ENCODE measurements around the gene NSG2.

The NSG2 gene

DNA sequence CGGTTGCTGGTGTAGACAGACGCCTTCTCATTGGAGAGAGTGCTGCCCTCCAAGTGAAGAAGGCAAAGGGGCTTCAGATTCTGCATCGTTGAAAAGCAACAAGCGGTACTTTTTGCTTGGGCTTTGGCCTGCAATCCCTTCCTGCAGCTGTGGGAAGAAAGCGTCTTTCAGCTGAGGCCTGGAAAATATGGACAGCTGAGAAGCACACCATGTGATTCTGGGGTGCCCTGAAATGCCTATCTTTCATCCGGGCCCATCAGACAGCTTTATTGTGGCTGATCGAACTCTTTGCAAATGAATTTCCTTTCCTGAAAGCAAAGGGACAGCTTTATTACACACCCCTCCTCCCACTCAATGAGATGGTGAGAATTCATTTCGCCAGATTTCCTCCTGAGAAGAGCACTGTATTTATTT lies 74.0 kb downstream of the NSG2 start:
- Histone ChIP-seq H3F3A (ENCODE audit: insufficient read depth) (no peaks in the 10 kb centered on the region), H3K27me3 (ENCODE audit: low read length) (no peaks in the 10 kb centered on the region), H3K27ac (ENCODE audit: low read depth, low read length) (no peak overlapping the region), H3K4me2 (ENCODE audit: low read depth, low read length, poor library complexity, severe bottlenecking) (no peak overlapping the region), H3K9me2 (replicated peaks; ENCODE audit: insufficient read depth, low read length) (no peaks in the 10 kb centered on the region), H3K9ac (ENCODE audit: low read length) (no peak overlapping the region), H3K9me3 (ENCODE audit: insufficient read depth, low read length) (no peaks in the 10 kb centered on the region), H3K36me3 (ENCODE audit: low read length) (no peaks in the 10 kb centered on the region), H3K79me2 (ENCODE audit: insufficient read depth, low read length) (no peaks in the 10 kb centered on the region), H3K4me3 (ENCODE audit: insufficient read depth, low read length, poor library complexity, severe bottlenecking) (no peak overlapping the region), H2AFZ (ENCODE audit: low read depth, low read length, severe bottlenecking) (no peak overlapping the region), H4K20me1 (ENCODE audit: low read depth, low read length) (no peaks in the 10 kb centered on the region)
- TF ChIP-seq EZH2phosphoT487 (conservative IDR thresholded peaks at IDR 0.05; ENCODE audit: low read length) = no peak
- TF ChIP-seq, protein P1, sequence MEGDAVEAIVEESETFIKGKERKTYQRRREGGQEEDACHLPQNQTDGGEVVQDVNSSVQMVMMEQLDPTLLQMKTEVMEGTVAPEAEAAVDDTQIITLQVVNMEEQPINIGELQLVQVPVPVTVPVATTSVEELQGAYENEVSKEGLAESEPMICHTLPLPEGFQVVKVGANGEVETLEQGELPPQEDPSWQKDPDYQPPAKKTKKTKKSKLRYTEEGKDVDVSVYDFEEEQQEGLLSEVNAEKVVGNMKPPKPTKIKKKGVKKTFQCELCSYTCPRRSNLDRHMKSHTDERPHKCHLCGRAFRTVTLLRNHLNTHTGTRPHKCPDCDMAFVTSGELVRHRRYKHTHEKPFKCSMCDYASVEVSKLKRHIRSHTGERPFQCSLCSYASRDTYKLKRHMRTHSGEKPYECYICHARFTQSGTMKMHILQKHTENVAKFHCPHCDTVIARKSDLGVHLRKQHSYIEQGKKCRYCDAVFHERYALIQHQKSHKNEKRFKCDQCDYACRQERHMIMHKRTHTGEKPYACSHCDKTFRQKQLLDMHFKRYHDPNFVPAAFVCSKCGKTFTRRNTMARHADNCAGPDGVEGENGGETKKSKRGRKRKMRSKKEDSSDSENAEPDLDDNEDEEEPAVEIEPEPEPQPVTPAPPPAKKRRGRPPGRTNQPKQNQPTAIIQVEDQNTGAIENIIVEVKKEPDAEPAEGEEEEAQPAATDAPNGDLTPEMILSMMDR (IDR thresholded peaks at IDR 0.05; ENCODE audit: insufficient read depth, low read length, poor library complexity, severe bottlenecking) = no peak

DNA sequence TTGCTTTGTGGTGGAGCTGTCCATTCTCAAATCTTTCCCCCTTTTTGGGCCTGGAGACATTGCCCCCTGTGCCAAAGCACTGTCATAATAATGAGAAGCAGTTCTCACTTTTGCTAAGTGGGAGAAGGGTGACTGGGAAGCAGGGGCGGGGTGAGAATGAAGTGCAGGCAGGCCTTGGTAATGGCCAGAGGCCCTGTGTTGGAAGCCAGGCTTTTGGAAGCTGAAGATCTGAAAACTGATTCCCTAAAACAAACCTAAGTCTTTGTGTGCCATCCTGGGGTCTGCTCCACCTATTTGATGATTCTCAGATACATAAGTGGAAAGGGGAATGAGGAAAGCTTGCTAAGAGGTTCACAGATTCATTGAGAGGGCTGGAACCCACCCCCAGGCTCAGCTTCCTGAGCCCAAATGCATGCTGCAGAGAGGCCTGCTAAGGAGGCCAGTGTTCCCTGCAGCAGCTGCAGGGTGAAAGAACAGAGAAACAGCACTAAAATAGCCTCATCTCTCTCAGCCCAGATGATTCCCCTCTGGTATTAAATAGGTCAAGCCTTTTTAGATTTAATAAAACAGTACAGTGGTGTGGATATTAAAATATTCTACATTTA lies 75.0 kb downstream of the NSG2 start:
- Histone ChIP-seq H3K4me3 (ENCODE audit: insufficient read depth, low read length, poor library complexity, severe bottlenecking) (no peak overlapping the region), H3K9ac (ENCODE audit: low read length) (no peak overlapping the region), H3K36me3 (ENCODE audit: low read length) (no peaks in the 10 kb centered on the region), H3K27me3 (ENCODE audit: low read length) (no peaks in the 10 kb centered on the region), H3K9me2 (replicated peaks; ENCODE audit: insufficient read depth, low read length) (no peaks in the 10 kb centered on the region), H3K9me3 (ENCODE audit: insufficient read depth, low read length) (no peaks in the 10 kb centered on the region), H3K79me2 (ENCODE audit: insufficient read depth, low read length) (no peaks in the 10 kb centered on the region), H2AFZ (ENCODE audit: low read depth, low read length, severe bottlenecking) (no peak overlapping the region), H3K27ac (ENCODE audit: low read depth, low read length) (no peak overlapping the region), H4K20me1 (ENCODE audit: low read depth, low read length) (no peaks in the 10 kb centered on the region), H3K4me2 (ENCODE audit: low read depth, low read length, poor library complexity, severe bottlenecking) (no peak overlapping the region), H3F3A (ENCODE audit: insufficient read depth) (no peaks in the 10 kb centered on the region)
- no peak for TF ChIP-seq EZH2phosphoT487 (conservative IDR thresholded peaks at IDR 0.05; ENCODE audit: low read length)
- TF ChIP-seq, protein P1 (IDR thresholded peaks at IDR 0.05; ENCODE audit: insufficient read depth, low read length, poor library complexity, severe bottlenecking) = no peak

DNA sequence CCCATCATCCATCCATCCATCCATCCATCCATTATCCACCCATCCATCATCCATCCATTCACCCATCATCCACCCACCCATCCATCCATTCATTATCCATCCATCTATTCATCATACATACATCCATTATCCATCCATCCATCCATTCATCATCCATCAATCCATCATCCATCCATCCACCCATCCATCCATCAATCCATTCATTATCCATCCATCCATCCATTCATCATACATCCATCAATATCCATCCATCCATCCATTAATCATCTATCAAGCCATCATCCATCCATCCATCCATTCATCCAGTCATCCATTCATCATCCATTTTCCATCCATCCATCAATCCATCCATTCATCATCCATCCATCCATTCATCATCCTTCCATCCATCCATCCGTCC lies 89.0 kb downstream of the NSG2 start:
- H3K9ac ChIP-seq (ENCODE audit: low read length) = no peak overlapping the region
- H2AFZ ChIP-seq (ENCODE audit: low read depth, low read length, severe bottlenecking) = no peak overlapping the region
- no peaks in the 10 kb centered on the region for H3K9me3 ChIP-seq (ENCODE audit: insufficient read depth, low read length)
- no peaks in the 10 kb centered on the region for H4K20me1 ChIP-seq (ENCODE audit: low read depth, low read length)
- no peaks in the 10 kb centered on the region for H3K36me3 ChIP-seq (ENCODE audit: low read length)
- no peak overlapping the region for H3K27ac ChIP-seq (ENCODE audit: low read depth, low read length)
- H3K4me3 ChIP-seq (ENCODE audit: insufficient read depth, low read length, poor library complexity, severe bottlenecking) = no peak overlapping the region
- H3K4me2 ChIP-seq (ENCODE audit: low read depth, low read length, poor library complexity, severe bottlenecking) = no peak overlapping the region
- no peak for TF ChIP-seq EZH2phosphoT487 (conservative IDR thresholded peaks at IDR 0.05; ENCODE audit: low read length)
- TF ChIP-seq, protein P1 (IDR thresholded peaks at IDR 0.05; ENCODE audit: insufficient read depth, low read length, poor library complexity, severe bottlenecking) = no peak
- H3K27me3 ChIP-seq (ENCODE audit: low read length) = no peaks in the 10 kb centered on the region
- no peaks in the 10 kb centered on the region for H3F3A ChIP-seq (ENCODE audit: insufficient read depth)
- H3K9me2 ChIP-seq (replicated peaks; ENCODE audit: insufficient read depth, low read length) = no peaks in the 10 kb centered on the region
- no peaks in the 10 kb centered on the region for H3K79me2 ChIP-seq (ENCODE audit: insufficient read depth, low read length)

All from SU-DHL-6 (cell line).